ENCODE results near the gene STAC.

- no peak for TF ChIP-seq POLR2AphosphoS5 (IDR thresholded peaks at IDR 0.05; ENCODE audit: low read depth, low read length)
- TF ChIP-seq SIN3A (IDR thresholded peaks at IDR 0.05; ENCODE audit: borderline replicate concordance, insufficient read depth, low read length) = no peak
- TF ChIP-seq TAF1 (IDR thresholded peaks at IDR 0.05; ENCODE audit: borderline replicate concordance, insufficient read depth, low read length) = no peak
- TF ChIP-seq REST (IDR thresholded peaks at IDR 0.05; ENCODE audit: insufficient read depth in 1 of 2, low read depth in 2 of 2, low read length in 2 of 2) = no peak
Observed at GRCh38 chr3:36595511-36595910, 215.2 kb downstream of the STAC start.
